Cerebellar nuclear complex (tissue), 1 donor: ENCODE data around the gene GORASP1.

Experiments
- DNase-seq, 2 experiments: peaks; one replicate each; lab custom pipeline; 2025; lab: John Stamatoyannopoulos, UW

Gene GORASP1

DNA sequence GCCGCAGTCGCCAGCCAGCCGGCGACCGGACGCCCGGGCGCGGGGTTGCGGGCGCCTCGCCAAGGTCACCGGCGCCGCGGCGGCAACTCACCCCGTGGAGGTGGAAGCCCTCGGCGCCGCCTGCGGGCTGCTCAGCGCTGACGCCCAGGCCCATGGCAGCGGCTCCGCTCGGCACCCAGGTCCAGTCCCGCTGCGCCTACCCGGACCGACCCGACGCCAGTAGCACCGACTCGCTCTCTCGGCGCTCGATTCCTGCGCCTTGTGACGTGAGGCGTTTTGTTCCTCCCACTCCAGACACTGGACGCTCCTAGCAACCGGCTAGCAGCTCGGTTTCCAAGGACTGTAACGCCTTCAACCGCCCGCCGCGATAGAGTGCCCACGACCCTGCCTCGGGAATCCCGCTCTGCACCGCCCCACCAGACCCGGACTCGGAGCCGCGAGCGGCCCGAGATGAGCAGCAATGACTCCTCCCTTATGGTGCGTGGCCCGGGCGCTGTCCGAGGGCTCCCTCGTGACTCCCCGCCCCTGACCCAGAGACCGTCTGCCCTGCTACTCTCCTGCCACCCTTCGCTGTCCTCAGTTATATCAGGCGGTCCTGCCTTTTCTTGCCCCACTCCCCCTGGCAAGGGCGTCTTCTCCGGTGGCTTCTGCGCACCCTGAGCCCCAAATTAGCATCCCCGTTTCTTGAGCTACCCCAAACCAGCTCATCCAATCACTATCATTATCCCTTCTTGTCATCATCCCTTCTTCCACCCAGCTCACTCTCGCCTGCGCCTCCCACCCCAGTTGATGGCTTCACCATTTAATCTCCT is at the start of gene GORASP1, which contains the start of gene TTC21A:
Gene GORASP1, minus strand, starts transcription at position 240 of the 812 bp plus-strand sequence. Its CDS starts 86 bp downstream, at position 154.
Gene TTC21A, plus strand, starts transcription at position 293 of the 812 bp plus-strand sequence. Its CDS starts 158 bp downstream, at position 451.
- DNase-seq, result peak; percentile 47 to 68

DNA sequence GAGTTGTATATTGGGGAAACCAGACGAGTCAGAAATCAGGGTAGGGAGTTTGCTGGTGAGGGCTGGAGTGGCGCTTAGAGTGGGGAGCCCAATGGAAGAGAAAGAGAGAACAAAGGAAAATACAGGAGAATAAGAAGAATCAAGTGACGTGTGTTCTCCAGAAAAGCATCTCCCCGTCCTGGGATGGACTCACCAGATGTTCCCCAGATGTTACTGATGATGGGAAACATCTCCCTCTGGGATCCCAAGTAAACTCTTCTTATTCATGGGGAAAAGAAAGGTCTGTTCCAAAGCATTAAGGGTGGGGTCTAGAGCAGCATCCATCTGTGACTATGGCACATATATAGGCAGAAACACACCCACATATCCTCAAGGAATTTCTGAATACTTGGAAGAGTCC is 49.0 kb upstream of the GORASP1 start:
- DNase-seq, result no peak

DNA sequence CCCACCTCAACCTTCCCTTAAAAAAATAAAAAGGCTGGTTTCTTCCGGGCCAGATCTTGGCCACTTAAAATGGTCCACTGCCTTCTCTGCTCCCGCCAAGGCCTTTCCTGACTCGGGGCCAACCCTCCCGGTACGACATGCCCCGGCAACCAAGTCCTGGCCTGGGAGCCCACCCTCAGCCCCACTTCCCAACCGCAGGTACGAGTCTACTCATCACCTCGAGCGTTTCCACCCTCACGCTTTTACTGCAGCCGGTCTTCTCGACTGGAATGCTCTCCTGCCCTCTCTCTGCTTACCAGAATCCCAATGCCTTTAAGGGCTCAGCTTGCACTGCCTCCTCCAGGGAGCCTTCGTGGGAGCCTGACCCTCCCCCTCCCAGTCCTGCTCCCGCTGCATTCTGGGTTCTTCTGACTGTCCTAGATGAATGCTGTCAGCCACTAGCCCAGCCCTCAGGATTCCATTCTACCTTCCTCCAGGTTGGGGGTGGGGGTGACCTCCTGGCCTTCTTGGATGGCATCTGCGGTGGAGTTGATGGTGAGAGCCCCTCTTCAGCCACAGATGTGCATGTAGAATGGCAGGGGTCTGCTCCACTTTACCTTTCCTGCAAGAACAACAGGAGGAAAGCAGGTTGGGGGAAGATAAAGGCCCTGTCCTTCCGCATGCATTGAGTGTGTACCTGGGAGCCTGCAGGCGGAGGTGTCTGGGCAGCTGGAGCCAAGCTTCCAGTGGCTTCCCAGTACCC is 47.0 kb upstream of the GORASP1 start:
- no peak for DNase-seq

DNA sequence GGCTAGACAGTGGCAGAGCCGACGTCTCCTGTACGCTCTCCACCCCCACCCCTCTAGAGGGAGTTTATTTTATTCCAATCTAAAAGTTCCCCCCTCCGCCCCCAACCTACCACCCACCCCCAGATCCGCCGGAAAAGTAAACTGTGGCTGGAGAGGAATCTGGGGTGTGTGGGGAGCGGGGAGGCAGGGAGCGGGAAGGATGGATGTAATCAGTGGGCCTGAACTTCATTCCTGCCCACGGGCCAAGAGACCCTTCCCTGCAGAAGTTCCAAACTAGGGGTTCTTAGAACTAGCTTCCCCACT is 46.5 kb upstream of the GORASP1 start:
- no peak for DNase-seq

DNA sequence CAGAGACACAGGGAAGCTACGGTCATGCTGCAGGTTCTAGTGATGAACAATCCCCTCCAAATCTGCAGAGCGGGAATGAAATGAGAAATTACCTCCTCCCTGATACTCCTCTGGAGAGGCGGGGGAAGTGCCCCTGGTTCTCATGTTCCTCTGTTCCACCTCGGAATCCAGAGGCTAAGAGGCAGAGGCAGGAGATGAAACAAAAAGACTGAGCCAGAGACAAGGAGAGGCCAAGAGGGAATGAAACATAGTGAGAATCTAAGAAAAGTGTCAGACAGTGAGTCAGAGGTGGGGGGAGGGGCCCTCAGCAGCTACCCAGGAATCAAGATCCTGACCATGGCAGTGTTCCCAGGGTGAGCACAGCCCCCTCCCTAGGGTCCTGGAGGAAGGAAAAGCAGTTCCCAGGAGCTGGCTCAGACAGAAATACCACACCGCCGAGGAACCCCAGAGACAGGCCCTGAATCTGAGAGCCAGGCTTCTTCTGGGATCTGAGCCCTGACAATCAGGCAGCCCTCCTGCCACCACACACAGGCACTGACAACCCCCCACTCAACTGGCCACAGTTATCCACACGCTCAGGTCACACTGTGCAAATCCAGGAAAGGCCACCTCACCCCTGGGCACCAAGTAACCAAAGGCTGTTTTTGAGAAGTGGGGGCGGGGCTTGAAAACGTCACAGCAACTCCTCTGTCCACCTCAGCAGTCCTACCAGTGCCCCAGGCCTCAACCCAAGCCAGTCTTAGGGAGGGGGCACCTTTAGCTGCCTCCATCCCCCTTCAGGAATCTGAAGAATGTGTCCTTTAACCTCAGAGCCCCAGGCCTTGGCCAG is 43.6 kb upstream of the GORASP1 start:
- no peak for DNase-seq

DNA sequence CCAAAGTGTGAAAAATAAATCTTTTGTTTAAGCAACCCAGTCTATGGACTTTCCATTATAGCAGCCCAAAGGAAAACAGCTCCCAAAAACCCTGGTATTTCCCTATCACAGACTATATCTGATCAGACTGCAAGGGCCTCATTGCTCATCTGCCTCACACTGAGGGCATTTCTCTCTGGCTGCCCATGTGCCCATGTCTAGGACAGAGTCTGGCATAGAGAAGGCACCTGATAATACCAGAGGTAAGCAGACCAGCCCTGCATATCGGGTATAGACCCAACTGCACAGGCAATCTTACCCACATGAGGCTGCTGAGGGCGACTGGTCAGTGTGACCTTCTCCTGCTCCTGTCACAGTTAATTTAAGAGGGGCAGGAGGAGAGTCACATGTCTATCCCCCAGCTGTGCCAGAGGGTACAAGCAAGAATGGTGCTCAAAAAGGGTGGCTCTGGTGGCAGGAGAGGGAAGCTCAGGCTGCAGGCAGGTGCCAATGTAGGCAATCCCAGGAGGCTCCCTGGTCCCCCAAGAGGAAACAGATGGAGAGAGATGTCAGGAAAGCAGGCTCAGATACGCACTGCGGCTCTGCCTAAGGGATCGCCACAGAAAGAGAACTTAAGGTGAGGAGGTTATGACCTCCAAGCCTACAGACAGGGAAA is 42.8 kb upstream of the GORASP1 start:
- no peak for DNase-seq

DNA sequence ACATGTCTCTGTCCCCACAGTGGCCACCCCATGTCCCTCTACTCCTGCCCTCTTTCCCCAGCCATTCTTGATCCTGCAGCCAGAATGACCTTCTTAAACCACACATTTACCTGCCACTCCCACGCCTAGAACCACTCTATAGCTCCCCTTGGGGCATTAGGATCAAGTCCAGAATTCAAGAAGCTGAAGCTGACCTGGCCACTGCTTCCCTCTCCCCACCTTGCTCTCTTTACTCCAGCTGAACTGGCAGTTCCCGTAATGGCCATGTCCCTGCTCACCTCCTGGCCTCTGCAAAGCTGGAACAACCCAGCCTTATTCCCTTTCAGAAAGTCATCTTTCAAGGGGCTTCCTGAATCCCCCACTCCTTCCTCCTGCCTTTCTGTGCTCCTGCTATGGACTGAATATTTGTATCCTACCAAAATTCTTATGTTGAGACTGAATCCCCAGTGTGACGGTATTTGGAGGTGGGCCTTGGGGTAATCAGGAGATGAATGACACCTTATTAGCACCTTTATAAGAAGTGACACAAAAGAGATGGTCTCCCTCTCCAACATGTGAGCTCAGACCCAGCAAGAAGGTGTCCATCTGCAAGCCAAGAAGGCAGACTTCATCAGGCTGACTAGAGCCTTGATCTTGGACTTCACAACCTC is 42.2 kb upstream of the GORASP1 start:
- no peak for DNase-seq

DNA sequence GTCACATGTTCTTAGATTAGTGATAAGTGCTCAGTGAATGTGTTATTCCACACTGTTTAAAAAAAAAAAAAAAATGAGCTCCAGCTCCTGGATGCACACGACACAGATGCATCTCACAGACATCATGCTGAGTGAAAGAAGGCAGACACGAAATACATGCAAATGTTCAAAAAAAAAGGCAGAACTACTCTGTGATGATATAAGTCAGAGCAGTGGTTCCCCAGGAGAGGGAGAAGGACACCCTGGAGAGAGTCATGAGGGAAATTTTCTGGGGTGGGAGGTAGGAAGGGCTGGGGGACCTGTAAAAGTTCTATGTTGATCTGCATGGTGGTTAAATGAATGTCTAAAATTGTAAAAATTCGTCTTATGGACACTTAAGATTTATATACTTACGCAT is 41.6 kb upstream of the GORASP1 start:
- no peak for DNase-seq

DNA sequence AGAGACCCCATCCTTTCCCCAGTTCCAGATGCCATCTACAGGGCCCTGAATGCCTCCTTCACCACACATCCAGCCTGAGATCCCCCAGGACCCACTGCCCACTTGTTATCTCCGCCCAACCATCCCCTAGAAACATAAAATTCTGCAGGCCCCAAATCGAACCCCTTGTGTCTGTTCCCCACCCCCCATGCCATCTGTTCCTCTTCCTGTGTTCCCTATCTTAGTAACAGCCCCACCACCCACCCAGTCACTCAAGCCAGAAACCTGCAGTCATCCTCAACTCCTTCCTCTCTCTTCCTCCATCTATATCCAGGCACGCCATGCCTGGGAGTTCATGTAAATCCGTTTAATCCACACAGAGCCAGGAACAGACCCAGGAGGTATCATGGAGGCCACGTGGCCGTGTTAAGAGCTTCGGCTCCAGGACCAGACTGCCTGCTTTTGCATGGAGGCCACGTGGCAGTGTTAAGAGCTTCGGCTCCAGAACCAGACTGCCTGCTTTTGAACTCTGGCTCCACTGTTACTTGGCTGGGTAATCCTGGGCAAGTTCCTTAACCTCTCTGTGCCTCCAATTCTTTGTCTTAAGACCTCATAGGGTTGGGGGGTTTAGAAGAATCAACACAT is 41.1 kb upstream of the GORASP1 start:
- DNase-seq, result no peak

DNA sequence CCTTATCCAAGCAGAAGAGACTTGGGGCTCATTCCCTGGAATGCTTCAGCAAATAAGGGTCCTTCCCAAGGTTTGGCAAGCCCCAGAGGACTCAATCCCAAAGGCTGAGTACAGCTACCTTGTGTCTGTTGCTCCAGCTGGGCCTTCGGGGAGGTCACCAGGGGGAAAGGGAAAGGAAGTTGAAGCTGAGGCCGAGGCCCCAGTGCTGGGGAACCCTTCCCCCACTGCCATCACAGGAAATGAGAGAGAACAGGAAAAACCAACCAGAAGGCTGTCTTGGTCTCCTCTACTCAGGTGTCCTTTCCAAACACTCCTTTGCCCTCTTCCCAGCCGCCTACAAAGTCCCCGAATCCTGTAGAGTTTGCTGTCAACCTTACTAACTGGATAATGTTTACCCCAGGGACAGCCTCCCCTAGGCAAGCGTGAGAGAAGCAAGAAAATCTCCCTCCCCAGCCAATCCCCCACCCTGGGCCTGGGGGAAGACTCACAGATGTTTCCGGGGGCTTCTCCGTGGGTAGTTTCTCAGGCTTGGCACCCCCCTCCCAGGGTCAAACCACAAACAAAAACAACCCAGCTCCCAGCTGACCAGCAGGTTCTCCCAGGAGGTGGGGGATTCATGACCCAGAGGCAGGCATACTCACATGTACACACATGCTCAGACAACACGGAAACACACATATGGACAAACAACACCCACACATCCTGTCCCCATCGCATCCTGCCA is 40.4 kb upstream of the GORASP1 start:
- no peak for DNase-seq

DNA sequence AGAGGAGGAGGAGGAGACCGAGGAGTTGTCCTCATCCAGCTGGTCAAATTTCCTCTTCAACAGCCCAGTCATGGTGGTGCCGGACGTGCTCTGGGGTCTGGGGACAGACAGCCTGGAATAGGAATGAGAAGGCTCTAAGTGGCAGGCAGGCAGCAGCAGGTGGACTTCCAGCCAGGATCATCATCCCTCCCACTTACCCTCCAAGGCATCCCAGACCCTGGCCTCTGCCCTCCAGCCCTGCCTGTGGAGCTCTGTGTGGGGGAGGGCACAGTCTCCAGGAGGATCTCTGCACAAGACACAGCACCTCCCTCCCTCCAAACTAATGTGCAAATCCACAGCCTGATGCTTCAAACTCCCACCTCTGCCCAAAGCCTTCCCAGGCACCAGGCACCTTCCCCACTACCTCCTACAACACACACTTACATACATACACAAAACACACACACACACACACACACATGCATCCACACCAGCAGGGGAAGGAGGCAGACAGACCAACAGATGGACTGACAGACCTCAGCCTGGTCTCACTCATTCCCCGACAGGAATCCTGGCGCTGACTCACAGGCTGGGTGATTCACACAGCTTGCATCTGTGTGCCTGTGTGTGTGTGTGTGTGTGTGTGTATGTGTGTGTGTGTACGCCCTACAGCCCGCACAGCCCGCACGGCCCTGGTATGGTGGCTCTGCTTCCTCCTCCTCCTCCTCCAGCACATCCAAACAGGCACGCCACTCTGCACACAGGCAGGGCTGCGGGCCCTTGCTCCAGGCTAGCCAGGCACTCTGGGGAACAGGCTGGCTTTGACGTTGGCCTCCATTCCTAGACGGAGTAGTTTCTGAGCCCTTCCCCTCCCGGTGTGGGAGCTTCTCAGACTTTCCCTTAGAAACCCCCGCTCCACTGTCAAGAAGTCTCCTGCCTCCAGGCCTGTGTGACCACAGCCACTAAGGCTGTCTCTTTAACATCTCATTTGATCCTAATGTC is 39.5 kb upstream of the GORASP1 start:
- DNase-seq, result no peak

DNA sequence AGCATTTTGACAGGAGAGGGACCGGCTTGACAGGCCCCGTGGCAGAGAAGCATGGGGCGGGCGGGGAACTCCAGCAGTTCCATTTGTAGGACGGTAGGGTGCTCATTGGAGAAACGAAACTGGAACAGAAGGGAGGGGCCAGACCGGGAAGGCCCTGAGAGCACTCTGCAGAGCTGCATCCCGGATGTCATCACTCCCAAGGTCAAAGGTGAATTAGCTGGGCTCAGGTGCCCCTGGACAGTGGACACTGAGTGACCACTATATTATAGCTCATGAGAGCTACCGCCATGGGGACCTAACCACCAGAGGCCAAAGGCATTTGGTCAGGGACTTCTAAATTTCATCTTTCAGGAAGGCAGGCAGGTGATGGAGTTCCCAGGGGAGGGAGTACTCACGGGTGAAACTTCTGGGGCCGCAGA is 38.7 kb upstream of the GORASP1 start:
- DNase-seq, result no peak

DNA sequence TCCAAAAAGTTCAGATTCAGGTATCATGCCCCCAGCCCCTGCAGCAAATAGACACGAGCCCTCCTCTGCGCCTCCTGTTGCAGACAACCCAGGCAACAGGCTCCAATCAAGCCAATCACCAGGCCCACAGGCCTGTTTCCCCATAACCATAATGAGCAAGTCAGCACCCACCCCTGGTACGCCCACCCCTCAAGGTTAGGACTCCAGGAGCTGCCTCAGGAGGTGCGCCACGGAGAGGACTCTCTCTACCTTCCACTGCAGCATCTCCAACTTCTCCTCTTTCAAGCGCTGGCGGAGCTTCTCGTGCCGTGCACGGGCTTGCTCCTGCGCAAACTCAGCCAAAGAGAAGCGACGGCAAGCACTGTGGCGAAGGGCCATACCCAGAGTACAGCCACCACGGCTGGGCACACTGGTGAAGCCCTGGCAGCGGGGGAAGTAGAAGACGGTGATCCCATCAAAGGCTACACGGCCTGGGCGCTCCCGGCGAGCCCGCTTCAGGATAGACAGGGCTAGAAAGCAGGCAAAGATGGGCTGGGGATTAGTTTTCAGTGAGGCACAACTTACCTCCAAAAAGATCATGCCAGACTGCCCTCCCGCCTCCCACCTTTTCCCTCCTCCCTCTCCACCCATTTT is 37.4 kb upstream of the GORASP1 start:
- DNase-seq, result no peak

DNA sequence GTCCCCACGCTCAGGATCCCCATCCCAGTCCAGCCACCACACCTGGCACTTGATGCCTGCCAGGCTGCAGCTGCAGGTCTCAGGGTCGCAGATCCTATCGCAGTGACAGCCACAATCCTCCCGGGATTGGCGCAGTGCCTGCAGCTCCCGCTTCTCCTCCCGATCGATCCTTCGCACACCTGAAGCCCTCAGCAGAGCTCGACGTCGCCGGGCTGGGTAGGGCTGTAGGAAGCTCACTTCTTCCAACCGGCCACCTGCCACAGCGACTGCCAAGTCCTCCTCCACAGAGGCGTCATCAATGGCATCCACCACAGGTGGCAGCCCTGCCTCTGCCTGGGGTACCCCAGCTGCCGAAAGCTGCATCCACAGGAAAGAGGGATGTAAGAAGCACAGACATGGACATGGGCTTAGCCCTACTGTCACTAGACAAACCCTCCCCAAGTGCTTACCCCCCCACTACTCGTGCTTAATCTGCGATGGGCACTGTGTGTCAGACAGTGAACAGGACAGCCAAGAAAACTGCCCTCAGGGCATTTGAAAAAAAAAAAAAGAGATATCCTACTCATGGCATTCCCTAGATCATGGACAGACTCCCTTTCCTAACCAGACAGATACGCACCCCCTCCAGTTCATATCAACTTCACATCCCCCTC is 36.8 kb upstream of the GORASP1 start:
- DNase-seq, result no peak

DNA sequence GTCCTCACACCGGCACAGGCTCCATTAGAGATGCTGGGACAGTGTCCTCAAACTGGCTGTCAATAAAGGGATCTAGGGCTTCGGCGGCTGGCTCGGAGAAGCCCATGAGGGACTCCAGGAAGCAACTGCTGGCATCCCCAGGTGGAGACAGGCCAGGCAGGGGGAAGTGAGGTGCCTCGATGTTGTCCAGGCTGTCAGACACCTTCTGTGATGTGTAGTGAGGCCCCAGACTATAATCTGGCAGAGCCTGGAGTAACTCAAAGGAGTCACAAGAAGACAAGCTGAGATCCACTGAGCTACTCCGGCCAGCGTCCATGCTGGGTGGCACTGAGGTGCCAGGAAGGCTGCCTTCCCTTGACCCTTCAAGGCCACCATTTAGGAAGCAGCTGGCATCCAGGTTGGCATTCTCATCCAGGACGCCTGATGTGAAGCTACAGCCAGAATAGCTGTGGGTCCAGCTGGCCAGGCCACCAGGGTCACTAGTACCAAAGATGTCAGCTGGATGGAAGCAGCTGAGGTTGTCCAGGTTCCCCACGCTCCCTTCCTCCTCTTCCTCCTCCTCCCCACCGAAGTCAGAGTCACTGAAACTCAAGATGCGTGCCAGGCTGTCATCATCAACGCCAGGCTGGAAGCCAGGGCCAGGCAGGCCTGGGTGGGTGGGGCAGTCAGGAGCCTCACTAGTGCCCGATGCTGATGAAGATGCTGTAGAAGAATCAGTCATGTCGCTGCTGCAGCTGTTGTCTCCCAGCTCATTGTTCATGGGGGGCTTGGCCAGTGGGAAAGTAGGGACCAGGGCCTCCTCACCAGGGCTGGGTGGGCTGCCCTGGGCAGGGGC is 35.8 kb upstream of the GORASP1 start:
- no peak for DNase-seq

DNA sequence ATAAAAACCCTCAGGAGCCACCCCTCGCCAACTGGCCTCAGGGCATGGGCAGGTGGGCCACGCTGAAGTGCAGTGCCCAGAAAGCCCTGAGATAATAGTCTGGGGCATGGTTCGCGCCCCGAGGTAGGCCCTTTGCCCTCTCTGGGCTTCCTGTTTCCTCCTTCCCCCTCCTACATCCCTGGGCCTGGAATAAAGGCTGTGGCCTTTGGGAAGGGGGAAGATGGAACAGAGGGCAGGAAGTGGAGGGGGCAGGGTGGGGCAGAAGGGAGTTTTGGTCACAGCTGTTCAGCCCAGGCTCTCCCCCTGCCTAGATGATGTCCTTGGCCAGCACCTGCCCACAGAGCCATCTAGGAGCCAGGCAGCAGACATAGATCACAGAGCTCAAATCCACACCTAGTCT is 34.6 kb upstream of the GORASP1 start:
- DNase-seq, result no peak
